ENCODE results near the gene CRYBG1. TPM values are rescaled to one million over a fixed set of nuclear protein-coding genes. Genes with fewer than 3 reads are reported as not detected.

The CRYBG1 gene
- total and polyA plus RNA-seq, 5 donors from 2014 or later = 16.4 to 83.8 (median 19.6) TPM

DNA sequence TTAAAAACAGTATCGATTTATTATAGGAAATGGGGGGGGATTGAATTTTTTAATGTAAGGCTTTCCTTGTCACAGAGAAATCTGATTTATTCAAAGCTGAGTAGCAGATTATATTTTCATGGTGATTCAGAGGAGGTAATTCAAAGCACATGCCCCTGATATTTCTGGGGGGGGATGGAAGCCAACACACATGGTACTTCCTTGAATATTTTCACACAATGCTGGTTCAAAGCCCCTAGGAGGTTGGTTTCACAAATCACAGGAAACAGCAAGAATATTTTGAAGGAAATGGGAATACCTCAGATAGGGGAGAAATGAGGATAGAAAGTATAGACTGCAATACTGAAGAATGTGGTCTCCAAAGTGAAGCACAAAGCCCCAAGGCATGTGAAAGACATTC is 170.0 kb downstream of the CRYBG1 start:
- no peaks in the 10 kb centered on the region for H3K27me3 Mint-ChIP-seq
- Histone ChIP-seq H3K27me3 (ENCODE audit: control insufficient read depth, insufficient read depth, low read length) (no peaks in the 10 kb centered on the region), H3K36me3 (ENCODE audit: control insufficient read depth, insufficient read depth, low read length) (peaks cover 69% of the 10 kb centered on the region), H3K4me1 (ENCODE audit: control insufficient read depth, insufficient read depth, low read length, poor library complexity, severe bottlenecking) (peaks cover 46% of the 10 kb centered on the region), H3K27ac (ENCODE audit: insufficient read depth, low read length, poor library complexity, severe bottlenecking) (no peak overlapping the region), H3K4me3 (ENCODE audit: low read depth, low read length) (no peak overlapping the region), H3K9me3 (ENCODE audit: control insufficient read depth in 2 of 2, low read length in 2 of 2) (no peaks in the 10 kb centered on the region)
- peaks cover 47 to 91% (median 79%) of the 10 kb centered on the region in 4 donors for H3K4me1 Mint-ChIP-seq
- no peak overlapping the region for H3K27ac Mint-ChIP-seq
- peaks cover 56% of the 10 kb centered on the region for H3K36me3 Mint-ChIP-seq
- ATAC-seq (ENCODE audit: low read depth in 2 of 2) = no peak
- H3K4me3 Mint-ChIP-seq = no peak overlapping the region
- H3K9me3 Mint-ChIP-seq = no peaks in the 10 kb centered on the region
- no peak for DNase-seq

DNA sequence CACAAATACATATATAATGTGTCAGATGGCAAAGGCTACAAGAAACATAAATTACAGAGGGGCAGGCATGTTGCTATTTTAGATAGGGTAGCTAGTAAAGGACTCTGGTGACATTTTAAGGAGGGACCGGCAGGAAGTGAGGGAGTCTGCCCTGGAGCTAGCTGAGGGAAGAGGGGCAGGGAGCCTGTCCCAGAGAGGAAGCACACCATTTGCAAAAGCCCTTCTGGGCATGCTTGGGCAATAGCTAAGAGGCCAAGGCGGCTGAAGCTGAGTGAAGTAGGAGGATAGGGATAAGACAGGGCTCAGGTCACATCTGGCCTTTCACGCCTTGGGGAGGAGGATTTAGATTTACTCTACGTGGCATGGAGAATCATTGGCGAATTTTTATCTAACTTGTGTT is 172.5 kb downstream of the CRYBG1 start:
- no peaks in the 10 kb centered on the region for H3K9me3 Mint-ChIP-seq
- peak overlapping the region; percentile 76 to 90 (median 83) for H3K27ac Mint-ChIP-seq
- Histone ChIP-seq H3K27ac (ENCODE audit: insufficient read depth, low read length, poor library complexity, severe bottlenecking) (peak overlapping the region; percentile 31), H3K4me3 (ENCODE audit: low read depth, low read length) (no peak overlapping the region), H3K36me3 (ENCODE audit: control insufficient read depth, insufficient read depth, low read length) (peaks cover 59% of the 10 kb centered on the region), H3K9me3 (ENCODE audit: control insufficient read depth in 2 of 2, low read length in 2 of 2) (no peaks in the 10 kb centered on the region), H3K4me1 (ENCODE audit: control insufficient read depth, insufficient read depth, low read length, poor library complexity, severe bottlenecking) (peaks cover 38% of the 10 kb centered on the region), H3K27me3 (ENCODE audit: control insufficient read depth, insufficient read depth, low read length) (no peaks in the 10 kb centered on the region)
- peaks cover 58% of the 10 kb centered on the region for H3K36me3 Mint-ChIP-seq
- H3K4me1 Mint-ChIP-seq = peaks cover 47 to 92% (median 82%) of the 10 kb centered on the region in 4 donors
- ATAC-seq (ENCODE audit: low read depth in 2 of 2) = no peak
- H3K4me3 Mint-ChIP-seq = peak overlapping the region in 1 of 4 donors; percentile 3
- no peaks in the 10 kb centered on the region for H3K27me3 Mint-ChIP-seq
- DNase-seq = no peak

DNA sequence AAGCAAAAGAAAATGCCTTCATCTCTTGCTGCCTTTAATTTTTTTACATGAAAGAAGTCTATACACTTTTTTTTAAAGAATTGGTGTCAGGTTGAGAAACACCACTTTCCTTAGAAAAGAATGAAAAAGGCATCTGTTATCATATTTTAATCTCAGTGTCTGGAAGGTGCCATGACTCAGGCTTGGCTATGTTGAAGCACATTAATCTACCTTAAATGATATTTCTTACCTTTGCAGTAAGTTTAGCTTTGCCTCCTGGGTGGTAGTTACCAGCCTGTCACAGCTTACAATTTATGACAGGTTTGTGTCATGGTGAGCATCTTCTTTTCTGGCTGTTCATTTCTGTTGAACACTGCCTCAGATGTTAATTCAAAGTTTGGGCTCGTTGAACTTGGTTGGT is 173.5 kb downstream of the CRYBG1 start:
- no peaks in the 10 kb centered on the region for H3K27me3 ChIP-seq (ENCODE audit: control insufficient read depth, insufficient read depth, low read length)
- H3K4me1 ChIP-seq (ENCODE audit: control insufficient read depth, insufficient read depth, low read length, poor library complexity, severe bottlenecking) = peaks cover 42% of the 10 kb centered on the region
- Mint-ChIP-seq H3K27me3 (no peaks in the 10 kb centered on the region), H3K9me3 (no peaks in the 10 kb centered on the region), H3K4me1 (peaks cover 47 to 96% (median 85%) of the 10 kb centered on the region in 4 donors), H3K36me3 (peaks cover 54% of the 10 kb centered on the region), H3K4me3 (peak overlapping the region; percentile 31 to 69 (median 58)), H3K27ac (peak overlapping the region; percentile 74 to 92 (median 83))
- peak overlapping the region; percentile 42 for H3K4me3 ChIP-seq (ENCODE audit: low read depth, low read length)
- DNase-seq (no peak), ATAC-seq (ENCODE audit: low read depth in 2 of 2) (no peak)
- no peaks in the 10 kb centered on the region for H3K9me3 ChIP-seq (ENCODE audit: control insufficient read depth in 2 of 2, low read length in 2 of 2)
- H3K36me3 ChIP-seq (ENCODE audit: control insufficient read depth, insufficient read depth, low read length) = peaks cover 63% of the 10 kb centered on the region
- peak overlapping the region; percentile 52 for H3K27ac ChIP-seq (ENCODE audit: insufficient read depth, low read length, poor library complexity, severe bottlenecking)

DNA sequence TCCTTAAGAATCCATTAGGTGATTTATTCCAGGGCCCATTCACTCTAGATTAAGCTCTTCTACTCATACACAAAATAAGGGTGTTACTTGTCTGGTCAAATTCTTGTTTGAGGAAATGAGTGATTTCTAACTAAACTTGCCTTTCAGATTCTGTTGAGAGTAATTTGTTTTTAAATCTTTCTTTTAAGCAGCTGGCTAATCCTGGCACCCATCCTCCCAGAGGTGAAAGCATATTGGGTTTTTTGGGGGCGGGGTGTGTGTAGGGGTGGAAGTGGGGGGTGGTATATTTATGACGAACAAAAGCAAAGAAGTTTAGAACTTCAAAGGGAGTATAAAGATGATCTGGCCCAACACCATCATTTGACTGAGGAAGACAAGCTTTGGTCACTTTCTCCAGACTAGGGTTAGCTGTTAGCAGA is 174.1 kb downstream of the CRYBG1 start:
- ATAC-seq (ENCODE audit: low read depth in 2 of 2) (peak; percentile 64 to 77), DNase-seq (peak in 2 of 3 donors; percentile 52 to 89)
- peaks cover 50% of the 10 kb centered on the region for H3K36me3 Mint-ChIP-seq
- Histone ChIP-seq H3K36me3 (ENCODE audit: control insufficient read depth, insufficient read depth, low read length) (peaks cover 63% of the 10 kb centered on the region), H3K4me1 (ENCODE audit: control insufficient read depth, insufficient read depth, low read length, poor library complexity, severe bottlenecking) (peaks cover 42% of the 10 kb centered on the region), H3K27ac (ENCODE audit: insufficient read depth, low read length, poor library complexity, severe bottlenecking) (peak overlapping the region; percentile 52), H3K9me3 (ENCODE audit: control insufficient read depth in 2 of 2, low read length in 2 of 2) (no peaks in the 10 kb centered on the region), H3K4me3 (ENCODE audit: low read depth, low read length) (peak overlapping the region; percentile 42), H3K27me3 (ENCODE audit: control insufficient read depth, insufficient read depth, low read length) (no peaks in the 10 kb centered on the region)
- H3K27me3 Mint-ChIP-seq = no peaks in the 10 kb centered on the region
- peak overlapping the region; percentile 31 to 69 (median 58) for H3K4me3 Mint-ChIP-seq
- peak overlapping the region; percentile 74 to 92 (median 83) for H3K27ac Mint-ChIP-seq
- peaks cover 47 to 99% (median 83%) of the 10 kb centered on the region in 4 donors for H3K4me1 Mint-ChIP-seq
- H3K9me3 Mint-ChIP-seq = no peaks in the 10 kb centered on the region

DNA sequence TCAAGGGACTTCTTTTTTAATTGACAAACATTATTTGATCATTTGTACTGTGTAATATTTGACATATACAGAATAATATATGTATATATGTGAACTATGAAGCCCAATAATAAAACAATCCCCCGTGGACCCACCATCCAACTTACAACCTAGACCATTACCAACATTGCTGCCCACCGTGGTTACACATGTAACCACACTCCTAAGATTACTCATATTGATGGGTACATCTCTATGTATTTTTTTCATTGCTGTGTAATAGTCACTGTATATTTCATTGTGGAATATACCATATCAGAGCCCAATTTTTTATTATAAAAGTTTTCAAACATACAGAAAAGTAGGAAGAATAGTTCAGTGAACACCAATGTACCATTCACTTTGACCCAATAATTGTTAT is 174.5 kb downstream of the CRYBG1 start:
- H3K9me3 Mint-ChIP-seq = no peaks in the 10 kb centered on the region
- no peaks in the 10 kb centered on the region for H3K27me3 Mint-ChIP-seq
- H3K27ac Mint-ChIP-seq = peak overlapping the region; percentile 74 to 92 (median 83)
- Histone ChIP-seq H3K27ac (ENCODE audit: insufficient read depth, low read length, poor library complexity, severe bottlenecking) (peak overlapping the region; percentile 52), H3K36me3 (ENCODE audit: control insufficient read depth, insufficient read depth, low read length) (peaks cover 63% of the 10 kb centered on the region), H3K27me3 (ENCODE audit: control insufficient read depth, insufficient read depth, low read length) (no peaks in the 10 kb centered on the region), H3K4me1 (ENCODE audit: control insufficient read depth, insufficient read depth, low read length, poor library complexity, severe bottlenecking) (peaks cover 42% of the 10 kb centered on the region), H3K4me3 (ENCODE audit: low read depth, low read length) (no peak overlapping the region), H3K9me3 (ENCODE audit: control insufficient read depth in 2 of 2, low read length in 2 of 2) (no peaks in the 10 kb centered on the region)
- ATAC-seq (ENCODE audit: low read depth in 2 of 2) (no peak), DNase-seq (no peak)
- peak overlapping the region in 2 of 4 donors; percentile 27 to 49 for H3K4me3 Mint-ChIP-seq
- peaks cover 48% of the 10 kb centered on the region for H3K36me3 Mint-ChIP-seq
- H3K4me1 Mint-ChIP-seq = peaks cover 48 to 99% (median 80%) of the 10 kb centered on the region in 4 donors

DNA sequence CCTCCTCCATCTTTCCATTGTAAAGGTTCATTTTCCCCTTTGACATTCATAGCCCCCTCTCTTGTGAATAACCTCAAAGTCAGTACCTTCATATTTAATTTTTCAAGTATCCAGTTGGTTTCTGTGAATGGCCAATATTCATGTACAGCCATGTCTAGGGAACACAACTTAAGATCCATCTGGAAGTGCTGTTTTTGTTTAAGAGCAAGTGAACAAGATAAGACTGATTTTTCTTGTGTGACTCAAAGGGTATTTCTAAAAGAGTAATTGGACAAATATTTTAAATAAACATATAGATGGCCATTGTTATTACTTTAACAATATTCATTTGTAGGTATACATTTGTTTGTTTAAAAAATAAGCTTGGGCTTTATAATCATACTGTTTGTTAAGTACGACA is 175.8 kb downstream of the CRYBG1 start:
- H3K36me3 Mint-ChIP-seq = peaks cover 43% of the 10 kb centered on the region
- H3K27me3 ChIP-seq (ENCODE audit: control insufficient read depth, insufficient read depth, low read length) = no peaks in the 10 kb centered on the region
- H3K4me1 Mint-ChIP-seq = peaks cover 48 to 89% (median 73%) of the 10 kb centered on the region in 4 donors
- H3K9me3 Mint-ChIP-seq = no peaks in the 10 kb centered on the region
- H3K9me3 ChIP-seq (ENCODE audit: control insufficient read depth in 2 of 2, low read length in 2 of 2) = no peaks in the 10 kb centered on the region
- peaks cover 59% of the 10 kb centered on the region for H3K36me3 ChIP-seq (ENCODE audit: control insufficient read depth, insufficient read depth, low read length)
- ATAC-seq (ENCODE audit: low read depth in 2 of 2) = no peak
- peaks cover 42% of the 10 kb centered on the region for H3K4me1 ChIP-seq (ENCODE audit: control insufficient read depth, insufficient read depth, low read length, poor library complexity, severe bottlenecking)
- H3K27ac Mint-ChIP-seq = peak overlapping the region; percentile 18 to 89 (median 66)
- peak overlapping the region in 1 of 4 donors; percentile 23 for H3K4me3 Mint-ChIP-seq
- H3K27me3 Mint-ChIP-seq = no peaks in the 10 kb centered on the region
- DNase-seq = no peak
- no peak overlapping the region for H3K27ac ChIP-seq (ENCODE audit: insufficient read depth, low read length, poor library complexity, severe bottlenecking)
- H3K4me3 ChIP-seq (ENCODE audit: low read depth, low read length) = no peak overlapping the region

DNA sequence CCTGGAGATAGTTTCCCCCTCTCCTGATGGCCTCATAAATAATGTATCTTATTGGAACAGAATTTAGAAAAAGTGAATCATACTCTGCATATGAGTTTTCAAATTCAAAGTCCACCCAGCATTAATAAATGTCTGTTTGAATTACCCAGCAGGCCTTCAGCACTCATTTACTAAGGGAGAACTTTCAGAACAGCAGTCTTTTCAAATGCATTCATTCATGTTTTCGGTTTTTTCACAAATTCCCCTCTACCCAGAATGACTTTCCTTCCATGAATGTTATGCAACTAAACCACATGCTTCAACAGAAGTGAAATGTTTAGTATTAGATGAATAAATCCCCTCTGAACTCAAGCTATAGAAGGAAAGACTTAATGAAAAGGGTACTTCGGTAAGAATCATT is 176.3 kb downstream of the CRYBG1 start:
- H3K36me3 ChIP-seq (ENCODE audit: control insufficient read depth, insufficient read depth, low read length) = peaks cover 59% of the 10 kb centered on the region
- no peaks in the 10 kb centered on the region for H3K9me3 Mint-ChIP-seq
- peak overlapping the region; percentile 53 for H3K27ac ChIP-seq (ENCODE audit: insufficient read depth, low read length, poor library complexity, severe bottlenecking)
- no peaks in the 10 kb centered on the region for H3K27me3 Mint-ChIP-seq
- no peak for ATAC-seq (ENCODE audit: low read depth in 2 of 2)
- peak overlapping the region; percentile 66 to 89 (median 74) for H3K27ac Mint-ChIP-seq
- peaks cover 42% of the 10 kb centered on the region for H3K4me1 ChIP-seq (ENCODE audit: control insufficient read depth, insufficient read depth, low read length, poor library complexity, severe bottlenecking)
- no peaks in the 10 kb centered on the region for H3K9me3 ChIP-seq (ENCODE audit: control insufficient read depth in 2 of 2, low read length in 2 of 2)
- no peak for DNase-seq
- peak overlapping the region; percentile 27 to 82 (median 66) for H3K4me3 Mint-ChIP-seq
- H3K4me3 ChIP-seq (ENCODE audit: low read depth, low read length) = peak overlapping the region; percentile 62
- no peaks in the 10 kb centered on the region for H3K27me3 ChIP-seq (ENCODE audit: control insufficient read depth, insufficient read depth, low read length)
- peaks cover 39% of the 10 kb centered on the region for H3K36me3 Mint-ChIP-seq
- H3K4me1 Mint-ChIP-seq = peaks cover 46 to 84% (median 68%) of the 10 kb centered on the region in 4 donors

DNA sequence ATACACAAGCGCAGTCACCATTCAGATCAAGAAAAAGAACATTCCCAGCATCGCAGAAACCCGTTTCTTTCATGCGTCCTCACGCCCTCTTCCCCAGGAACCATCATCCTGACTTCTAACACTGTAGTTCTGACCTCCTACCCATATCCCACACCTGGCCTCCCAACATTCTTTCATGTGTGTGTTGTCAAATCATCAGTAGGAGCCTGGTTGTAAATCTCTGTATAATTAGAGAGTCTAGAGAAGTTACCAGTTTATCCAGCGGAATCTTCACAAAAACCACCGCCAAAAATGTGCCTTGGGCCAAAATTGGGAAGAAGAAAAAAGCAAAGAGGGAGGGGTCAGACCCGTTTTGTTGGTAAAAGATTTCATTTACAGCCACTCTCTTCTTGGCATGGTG is 177.1 kb downstream of the CRYBG1 start:
- Histone ChIP-seq H3K4me3 (ENCODE audit: low read depth, low read length) (peak overlapping the region; percentile 62), H3K27me3 (ENCODE audit: control insufficient read depth, insufficient read depth, low read length) (no peaks in the 10 kb centered on the region), H3K9me3 (ENCODE audit: control insufficient read depth in 2 of 2, low read length in 2 of 2) (no peaks in the 10 kb centered on the region), H3K4me1 (ENCODE audit: control insufficient read depth, insufficient read depth, low read length, poor library complexity, severe bottlenecking) (peaks cover 42% of the 10 kb centered on the region), H3K27ac (ENCODE audit: insufficient read depth, low read length, poor library complexity, severe bottlenecking) (peak overlapping the region; percentile 53), H3K36me3 (ENCODE audit: control insufficient read depth, insufficient read depth, low read length) (peaks cover 54% of the 10 kb centered on the region)
- peaks cover 40 to 76% (median 63%) of the 10 kb centered on the region in 4 donors for H3K4me1 Mint-ChIP-seq
- peak overlapping the region in 1 of 4 donors; percentile 82 for H3K4me3 Mint-ChIP-seq
- ATAC-seq (ENCODE audit: low read depth in 2 of 2) (no peak), DNase-seq (no peak)
- H3K36me3 Mint-ChIP-seq = peaks cover 33% of the 10 kb centered on the region
- no peaks in the 10 kb centered on the region for H3K27me3 Mint-ChIP-seq
- H3K9me3 Mint-ChIP-seq = no peaks in the 10 kb centered on the region
- H3K27ac Mint-ChIP-seq = peak overlapping the region; percentile 66 to 89 (median 74)

All from CD4-positive, CD25-positive, alpha-beta regulatory T cell (primary cell).